HL-60 (cell line): Measurements from ENCODE around the gene PIK3CD.

Experiments
- DNase-seq, 2 experiments: peaks; one replicate each; pipeline ENCODE4 v3.0.0-alpha.2; 2010 to 2020; ENCODE audit warnings: low read depth in 1 of 2, low spot score in 1 of 2
- H3K27ac ChIP-seq: fragments of 250-450 bp; sonication (Bioruptor Pico); replicated peaks from 2 replicates; pipeline ENCODE4 v1.5.1; 2020; ENCODE audit warnings: mild to moderate bottlenecking, moderate library complexity
- H3K27me3 ChIP-seq: fragments of 250-450 bp; sonication (Bioruptor Pico); 2 replicates; pipeline ENCODE4 v1.5.1; 2021; ENCODE audit warnings: mild to moderate bottlenecking, moderate library complexity; ENCODE audit not compliant: insufficient read depth, poor library complexity, severe bottlenecking
- H3K4me3 ChIP-seq: replicated peaks from 2 replicates; pipeline ENCODE4 v1.5.1; 2011; ENCODE audit warnings: mild to moderate bottlenecking, control low read depth, low read length; ENCODE audit not compliant: insufficient read depth
- CTCF ChIP-seq: IDR thresholded peaks from one replicate; pipeline ENCODE4 v1.5.1; 2011; ENCODE audit warnings: low read length, control low read depth, inconsistent platforms; ENCODE audit not compliant: insufficient read depth
- GABPA ChIP-seq: IDR thresholded peaks from 2 replicates; pipeline ENCODE4 v1.6.1; 2012; ENCODE audit warnings: low read depth
- POLR2AphosphoS5 ChIP-seq: IDR thresholded peaks from 2 replicates; pipeline ENCODE4 v1.6.1; 2012; ENCODE audit warnings: low read depth
- REST ChIP-seq: IDR thresholded peaks from 2 replicates; pipeline ENCODE4 v1.6.1; 2012; ENCODE audit warnings: low read depth; ENCODE audit not compliant: insufficient replicate concordance
- SPI1 ChIP-seq: IDR thresholded peaks from 2 replicates; pipeline ENCODE4 v1.6.1; 2012; ENCODE audit warnings: low read depth, mild to moderate bottlenecking, borderline replicate concordance

The PIK3CD gene

GRCh38 chr1:9653491-9654050 lies 2.0 kb downstream of the PIK3CD start:
- peak overlapping the region; percentile 93 for H3K27ac ChIP-seq
- TF ChIP-seq REST (no peak), CTCF (no peak), POLR2AphosphoS5 (no peak), SPI1 (no peak), GABPA (no peak)
- no peak for DNase-seq
- no peaks in the 10 kb centered on the region for H3K27me3 ChIP-seq
- H3K4me3 ChIP-seq: peak overlapping the region; percentile 75

GRCh38 chr1:9654051-9654833 lies 2.7 kb downstream of the PIK3CD start:
- peak overlapping the region; percentile 93 for H3K27ac ChIP-seq
- no peaks in the 10 kb centered on the region for H3K27me3 ChIP-seq
- DNase-seq: peak; percentile 75 to 92
- TF ChIP-seq CTCF: no peak
- TF ChIP-seq SPI1: peak; percentile 85
- peak; percentile 23 for TF ChIP-seq POLR2AphosphoS5
- no peak for TF ChIP-seq GABPA
- TF ChIP-seq REST: no peak
- H3K4me3 ChIP-seq: peak overlapping the region; percentile 75

- Histone ChIP-seq H3K27ac (peak overlapping the region; percentile 93), H3K4me3 (peak overlapping the region; percentile 75), H3K27me3 (no peaks in the 10 kb centered on the region)
- peak in 1 of 2 experiments; percentile 56 for DNase-seq
- TF ChIP-seq CTCF (no peak), REST (no peak), POLR2AphosphoS5 (no peak), SPI1 (no peak), GABPA (no peak)
Measured at GRCh38 chr1:9654834-9655723, 3.5 kb downstream of the PIK3CD start.
